HG02798 (cell line): Measurements from ENCODE around the gene SLC8B1.

ENCODE experiments used
- ATAC-seq: cut with Tn5 transposase; IDR thresholded peaks from one replicate; pipeline ENCODE4 v1.9.1; 2021; ENCODE audit warnings: mild to moderate bottlenecking; ENCODE audit not compliant: unreplicated experiment, poor library complexity

SLC8B1 gene

GRCh38 chr12:113276306-113276705 is 58.6 kb downstream of the SLC8B1 start:
- no peak for ATAC-seq

DNA sequence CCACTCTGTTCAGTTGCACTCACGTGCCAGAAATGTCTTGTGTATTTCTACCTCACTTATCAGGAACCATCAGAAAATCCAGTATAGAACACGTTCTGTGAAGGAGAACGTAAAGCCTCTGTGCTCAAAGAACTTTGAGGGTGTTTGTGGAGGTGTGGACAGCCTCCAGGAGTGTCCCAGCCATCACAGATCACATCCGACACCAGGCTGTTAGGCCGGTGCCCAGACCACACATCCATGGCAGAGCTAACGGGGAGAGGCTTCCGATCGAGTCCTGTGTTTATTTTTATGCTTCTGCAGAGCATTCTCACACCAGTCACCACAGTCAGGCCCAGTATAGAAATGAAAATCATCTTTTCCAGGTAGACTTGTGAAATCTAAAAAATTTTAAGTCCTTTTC is 60.1 kb downstream of the SLC8B1 start:
- no peak for ATAC-seq

DNA sequence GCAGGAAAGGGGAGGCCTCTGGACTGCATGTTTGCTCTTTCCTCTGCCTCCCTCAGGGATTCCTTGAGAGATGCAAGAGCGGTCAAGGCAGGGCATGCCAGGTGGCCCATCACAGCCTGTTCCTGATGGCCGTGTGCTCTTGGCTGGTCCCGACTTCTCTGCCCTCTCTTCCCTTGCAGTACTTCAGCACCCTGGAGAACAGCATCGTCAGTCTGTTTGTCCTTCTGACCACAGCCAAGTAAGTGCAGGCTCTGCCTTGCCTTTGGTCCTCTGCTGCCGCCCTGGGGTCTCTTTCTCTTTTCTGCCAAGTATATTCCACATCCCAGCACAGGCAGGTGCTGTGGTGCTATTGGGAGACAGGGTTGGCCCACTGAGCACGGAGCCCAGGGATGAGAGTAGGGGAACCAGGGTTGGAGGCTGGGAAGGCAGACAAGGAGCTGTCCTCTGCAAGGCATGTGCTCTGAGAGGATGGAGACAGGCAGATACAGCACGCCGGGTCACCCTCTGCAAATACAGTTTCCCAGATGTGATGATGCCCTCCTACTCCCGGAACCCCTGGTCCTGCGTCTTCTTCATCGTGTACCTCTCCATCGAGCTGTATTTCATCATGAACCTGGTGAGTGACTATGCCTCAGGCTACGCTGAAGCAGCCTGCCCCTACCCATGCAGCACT is 61.7 kb downstream of the SLC8B1 start:
- ATAC-seq, result no peak

DNA sequence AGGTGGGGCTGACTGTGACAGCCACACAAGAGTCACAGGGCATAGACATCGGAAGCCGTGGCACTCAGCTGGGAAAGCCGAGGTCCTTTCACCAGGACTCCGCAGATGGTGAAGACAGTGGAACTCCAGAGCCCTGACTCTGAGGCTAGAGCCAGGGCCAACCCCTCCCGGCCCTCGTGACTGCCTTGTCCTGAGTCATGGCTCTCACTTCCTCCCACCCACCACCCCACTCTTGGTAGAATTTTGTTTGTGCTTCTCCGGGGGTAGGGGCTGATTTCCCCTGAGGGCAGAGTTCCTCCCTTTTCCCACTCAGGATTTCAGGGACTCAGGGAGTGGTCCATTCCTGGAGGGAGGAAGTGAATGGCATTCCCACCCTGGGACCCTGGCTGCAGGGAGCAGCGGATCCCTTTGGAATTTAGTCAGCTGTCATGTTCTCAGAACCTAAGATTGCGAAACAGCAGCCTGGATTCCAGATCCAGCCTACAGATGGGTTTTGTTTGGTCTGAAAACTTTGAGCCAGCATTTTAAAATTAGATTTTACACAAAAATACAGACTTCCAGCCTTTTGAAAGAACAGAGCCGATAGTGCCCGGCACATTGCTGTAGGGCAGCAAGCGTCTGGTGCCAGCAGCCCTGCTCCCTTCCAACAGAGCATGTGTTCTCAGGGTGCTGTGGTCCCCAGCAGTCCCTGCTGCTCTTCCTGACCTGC is 62.9 kb downstream of the SLC8B1 start:
- ATAC-seq, result no peak

DNA sequence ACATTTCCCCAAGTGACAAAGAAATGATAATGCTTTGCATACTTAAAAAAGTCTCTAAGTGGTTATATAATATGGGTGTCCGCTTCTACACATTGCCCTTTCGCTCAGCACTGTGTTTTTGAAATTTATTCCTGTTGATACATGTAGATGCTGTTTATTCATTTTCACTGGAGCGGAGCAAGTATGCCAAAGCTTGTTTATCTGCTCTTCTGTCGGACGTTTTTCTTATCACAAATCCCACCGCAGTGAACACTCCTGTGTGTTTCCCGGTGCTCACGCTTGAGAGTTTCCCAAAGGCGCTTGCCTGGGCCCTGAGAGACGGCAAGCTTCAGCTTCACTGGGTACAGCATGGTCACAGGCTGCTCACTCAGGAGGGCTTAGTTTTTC is 63.5 kb downstream of the SLC8B1 start:
- ATAC-seq, result no peak

- no peak for ATAC-seq
Measured at GRCh38 chr12:113270709-113271009, 64.2 kb downstream of the SLC8B1 start.

DNA sequence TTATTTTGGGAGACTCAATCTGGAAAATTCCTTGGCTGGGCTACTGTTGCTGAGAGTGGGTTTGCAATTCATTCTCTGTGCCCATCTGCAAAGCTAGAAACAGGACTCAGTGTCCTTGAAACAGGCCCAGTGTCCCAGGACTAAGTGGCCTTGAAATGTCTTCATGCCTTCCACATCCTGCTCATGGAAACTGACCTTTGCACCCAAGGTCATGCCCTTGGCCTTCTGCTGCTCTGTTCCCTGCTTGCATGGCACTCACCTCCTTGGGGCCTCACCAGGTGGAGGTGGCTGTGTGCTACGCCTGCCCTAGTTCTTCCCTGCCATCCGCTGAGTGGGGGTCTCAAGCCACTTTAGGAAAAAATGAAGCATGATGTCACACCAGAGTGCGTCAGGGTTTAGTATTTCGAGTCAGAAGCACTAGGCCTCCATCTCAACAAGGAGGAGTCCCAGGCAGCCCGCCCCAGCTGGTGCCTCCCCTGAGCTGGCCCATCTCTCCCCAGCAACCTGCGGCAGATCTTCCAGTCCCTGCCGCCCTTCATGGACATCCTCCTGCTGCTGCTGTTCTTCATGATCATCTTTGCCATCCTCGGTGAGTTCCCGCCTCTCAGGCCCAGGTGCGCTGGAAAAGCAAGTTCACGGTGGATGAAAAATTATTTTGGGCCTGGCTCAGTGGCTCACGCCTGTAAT is 65.5 kb downstream of the SLC8B1 start:
- no peak for ATAC-seq

- ATAC-seq, result no peak
Measured at GRCh38 chr12:113268621-113269020, 66.3 kb downstream of the SLC8B1 start.

DNA sequence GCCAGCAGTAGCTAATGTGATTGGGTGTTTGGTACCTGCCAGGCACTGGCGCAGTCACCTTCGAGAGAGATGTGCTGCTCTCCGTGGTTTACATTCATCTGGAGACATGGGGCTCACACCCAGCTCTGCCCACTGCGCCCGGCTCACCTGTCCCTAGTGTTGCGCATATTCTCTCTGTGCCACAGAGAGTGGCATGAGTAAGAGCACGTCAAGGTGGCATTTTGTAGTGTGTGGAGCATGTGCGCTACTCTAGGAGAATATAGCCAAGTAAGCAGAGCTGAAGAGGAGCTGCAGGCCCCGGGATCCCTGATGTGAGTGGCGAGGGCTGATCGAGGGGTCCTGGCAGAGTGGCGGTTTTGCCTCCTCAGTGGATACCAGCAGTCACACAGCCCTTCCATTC is 66.8 kb downstream of the SLC8B1 start:
- no peak for ATAC-seq

DNA sequence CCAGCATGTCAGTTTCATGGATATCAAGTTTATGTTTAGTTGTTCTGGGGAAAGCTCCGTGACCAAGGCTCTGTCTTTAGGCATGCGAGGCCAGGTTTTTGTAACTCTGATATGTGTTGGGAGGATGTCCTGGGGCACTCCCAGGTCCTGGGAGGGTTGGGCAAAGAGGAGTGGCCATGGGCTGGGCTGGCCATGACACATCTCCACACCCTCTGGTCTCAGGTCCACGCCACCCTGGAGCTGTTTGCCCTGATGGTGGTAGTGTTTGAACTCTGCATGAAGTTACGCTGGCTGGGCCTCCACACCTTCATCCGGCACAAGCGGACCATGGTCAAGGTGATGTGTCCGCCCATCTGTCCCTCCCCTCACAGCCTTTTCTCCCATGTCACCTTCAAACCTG is 67.3 kb downstream of the SLC8B1 start:
- ATAC-seq, result no peak

- no peak for ATAC-seq
Measured at GRCh38 chr12:113266106-113266895, 68.6 kb downstream of the SLC8B1 start.

- no peak for ATAC-seq
Measured at GRCh38 chr12:113263431-113263963, 71.4 kb downstream of the SLC8B1 start.

DNA sequence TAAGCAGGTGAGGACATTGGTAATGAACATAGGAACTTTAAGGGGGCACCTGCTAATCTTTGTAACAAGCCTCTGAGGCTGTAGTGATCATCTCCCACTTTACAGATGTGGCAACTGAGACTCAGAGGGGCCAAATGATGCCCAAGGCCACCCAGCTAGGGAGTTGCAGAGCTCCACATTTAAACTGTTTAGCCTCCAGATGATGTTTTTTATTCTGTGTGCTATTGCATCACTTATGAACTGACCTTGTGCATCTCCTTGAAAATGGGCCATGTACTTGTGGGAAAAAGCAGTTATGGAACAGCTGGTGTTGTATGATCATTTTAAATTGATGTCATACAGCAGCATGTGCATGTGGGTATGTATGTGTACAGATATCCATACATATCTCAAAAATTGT is 72.2 kb downstream of the SLC8B1 start:
- ATAC-seq, result no peak

- ATAC-seq, result no peak
Measured at GRCh38 chr12:113261847-113262470, 73.0 kb downstream of the SLC8B1 start.

DNA sequence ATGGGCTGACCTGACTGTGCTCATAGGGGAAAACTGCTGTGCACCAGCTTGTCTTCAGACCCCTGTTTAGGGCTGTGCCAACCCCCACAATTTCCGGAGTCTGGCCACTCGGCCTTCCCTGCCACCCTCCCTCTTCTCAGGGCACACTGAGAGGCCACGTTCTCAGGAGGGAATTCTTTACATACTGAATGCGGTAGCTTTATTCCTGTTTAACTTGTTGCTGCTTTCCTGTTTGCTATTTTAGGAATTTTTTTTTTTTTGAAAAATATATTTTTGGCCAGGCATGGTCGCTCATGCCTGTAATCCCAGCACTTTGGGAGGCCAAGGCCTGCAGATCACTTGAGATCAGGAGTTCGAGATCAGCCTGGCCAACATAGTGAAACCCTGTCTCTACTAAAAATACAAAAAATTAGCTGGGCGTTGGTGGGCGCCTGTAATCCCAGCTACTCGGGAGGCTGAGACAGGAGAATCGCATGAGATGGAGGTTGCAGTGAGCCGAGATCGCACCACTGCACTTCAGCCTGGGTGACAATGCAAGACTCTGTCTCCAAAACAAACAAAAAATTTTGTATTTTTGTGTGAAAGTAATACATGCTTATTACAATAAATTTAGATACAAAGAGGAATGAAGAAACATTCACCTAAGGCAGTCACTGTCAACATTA is 74.1 kb downstream of the SLC8B1 start:
- ATAC-seq, result no peak

GRCh38 chr12:113260127-113260526 is 74.8 kb downstream of the SLC8B1 start:
- no peak for ATAC-seq

DNA sequence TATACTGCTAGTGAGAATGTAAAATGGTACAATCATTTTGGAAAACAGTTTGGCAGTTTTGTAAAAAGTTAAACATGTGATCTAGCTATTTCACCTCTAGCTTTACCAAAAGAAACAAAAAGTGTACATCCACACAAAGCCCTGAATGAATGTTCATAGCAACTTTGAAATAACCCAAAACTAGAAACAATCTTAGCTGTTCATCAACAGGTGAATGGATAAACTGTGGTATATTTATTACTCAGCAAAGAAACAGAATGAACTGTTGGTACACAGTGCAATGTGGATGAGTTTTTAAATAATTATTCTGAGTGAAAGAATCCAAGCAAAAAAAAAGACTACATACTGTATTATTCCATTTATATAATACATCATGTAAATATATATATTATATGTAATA is 77.3 kb downstream of the SLC8B1 start:
- ATAC-seq, result no peak

- no peak for ATAC-seq
Measured at GRCh38 chr12:113254298-113254697, 80.6 kb downstream of the SLC8B1 start.

GRCh38 chr12:113253532-113254285 is 81.2 kb downstream of the SLC8B1 start:
- no peak for ATAC-seq
